RWPE2 (cell line): ENCODE measurements around the gene SPDYA.

ENCODE experiments used
- ATAC-seq: fragments of 200-7000 bp; cut with Tn5 transposase; 3 replicates; pipeline ENCODE4 v1.9.1; 2021; ENCODE audit warnings: low read depth
- DNase-seq: peaks from one replicate; pipeline ENCODE4 v3.0.0-alpha.2; 2020; ENCODE audit warnings: low spot score
- H3K27ac ChIP-seq: fragments of 450-650 bp; 2 replicates; pipeline ENCODE4 v1.5.1; 2017; ENCODE audit warnings: mild to moderate bottlenecking; ENCODE audit not compliant: poor library complexity, severe bottlenecking
- H3K27me3 ChIP-seq: fragments of 250-450 bp; sonication (Bioruptor Pico); 2 replicates; pipeline ENCODE4 v1.5.1; 2021; ENCODE audit warnings: mild to moderate bottlenecking, moderate library complexity; ENCODE audit not compliant: insufficient read depth, poor library complexity, severe bottlenecking
- H3K36me3 ChIP-seq: fragments of 250-450 bp; sonication (Bioruptor Pico); 2 replicates; pipeline ENCODE4 v1.5.1; 2020; ENCODE audit warnings: low read depth, mild to moderate bottlenecking, moderate library complexity
- H3K4me1 ChIP-seq: fragments of 250-450 bp; sonication (Bioruptor Pico); 2 replicates; pipeline ENCODE4 v1.5.1; 2021; ENCODE audit warnings: mild to moderate bottlenecking, moderate library complexity; ENCODE audit not compliant: insufficient read depth, poor library complexity, severe bottlenecking
- H3K4me3 ChIP-seq: fragments of 250-450 bp; sonication (Bioruptor Pico); 2 replicates; pipeline ENCODE4 v1.5.1; 2021; ENCODE audit warnings: mild to moderate bottlenecking, moderate library complexity; ENCODE audit not compliant: severe bottlenecking
- H3K9me3 ChIP-seq: fragments of 250-450 bp; sonication (Bioruptor Pico); 2 replicates; pipeline ENCODE4 v1.5.1; 2021; ENCODE audit warnings: mild to moderate bottlenecking, moderate library complexity; ENCODE audit not compliant: severe bottlenecking
- TF ChIP-seq, protein P1 (sequence below): fragments of 450-650 bp; IDR thresholded peaks from one replicate; pipeline ENCODE4 v1.5.1; 2017; ENCODE audit warnings: mild to moderate bottlenecking, moderate library complexity; ENCODE audit not compliant: poor library complexity, severe bottlenecking

The SPDYA gene

GRCh38 chr2:28855977-28856376, 45.3 kb downstream of the SPDYA start:
- Histone ChIP-seq H3K4me1 (no peaks in the 10 kb centered on the region), H3K9me3 (no peaks in the 10 kb centered on the region), H3K4me3 (no peak overlapping the region), H3K27ac (no peak overlapping the region), H3K36me3 (peaks cover 12% of the 10 kb centered on the region), H3K27me3 (no peaks in the 10 kb centered on the region)
- TF ChIP-seq, protein P1, sequence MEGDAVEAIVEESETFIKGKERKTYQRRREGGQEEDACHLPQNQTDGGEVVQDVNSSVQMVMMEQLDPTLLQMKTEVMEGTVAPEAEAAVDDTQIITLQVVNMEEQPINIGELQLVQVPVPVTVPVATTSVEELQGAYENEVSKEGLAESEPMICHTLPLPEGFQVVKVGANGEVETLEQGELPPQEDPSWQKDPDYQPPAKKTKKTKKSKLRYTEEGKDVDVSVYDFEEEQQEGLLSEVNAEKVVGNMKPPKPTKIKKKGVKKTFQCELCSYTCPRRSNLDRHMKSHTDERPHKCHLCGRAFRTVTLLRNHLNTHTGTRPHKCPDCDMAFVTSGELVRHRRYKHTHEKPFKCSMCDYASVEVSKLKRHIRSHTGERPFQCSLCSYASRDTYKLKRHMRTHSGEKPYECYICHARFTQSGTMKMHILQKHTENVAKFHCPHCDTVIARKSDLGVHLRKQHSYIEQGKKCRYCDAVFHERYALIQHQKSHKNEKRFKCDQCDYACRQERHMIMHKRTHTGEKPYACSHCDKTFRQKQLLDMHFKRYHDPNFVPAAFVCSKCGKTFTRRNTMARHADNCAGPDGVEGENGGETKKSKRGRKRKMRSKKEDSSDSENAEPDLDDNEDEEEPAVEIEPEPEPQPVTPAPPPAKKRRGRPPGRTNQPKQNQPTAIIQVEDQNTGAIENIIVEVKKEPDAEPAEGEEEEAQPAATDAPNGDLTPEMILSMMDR: no peak
- DNase-seq (no peak), ATAC-seq (no peak)

GRCh38 chr2:28868611-28869010, 58.0 kb downstream of the SPDYA start:
- no peaks in the 10 kb centered on the region for H3K4me1 ChIP-seq
- no peak for ATAC-seq
- no peaks in the 10 kb centered on the region for H3K27me3 ChIP-seq
- no peak for DNase-seq
- TF ChIP-seq, protein P1: no peak
- no peak overlapping the region for H3K27ac ChIP-seq
- peak overlapping the region; percentile 81 for H3K4me3 ChIP-seq
- no peaks in the 10 kb centered on the region for H3K9me3 ChIP-seq
- peaks cover 43% of the 10 kb centered on the region for H3K36me3 ChIP-seq

- no peak for DNase-seq
- H3K27ac ChIP-seq: peak overlapping the region; percentile 3
- TF ChIP-seq, protein P1: no peak
- H3K4me3 ChIP-seq: peak overlapping the region; percentile 81
- no peaks in the 10 kb centered on the region for H3K27me3 ChIP-seq
- peaks cover 33% of the 10 kb centered on the region for H3K36me3 ChIP-seq
- peak; percentile 46 for ATAC-seq
- H3K4me1 ChIP-seq: no peaks in the 10 kb centered on the region
- H3K9me3 ChIP-seq: no peaks in the 10 kb centered on the region
Observed at GRCh38 chr2:28869494-28870145, 59.0 kb downstream of the SPDYA start.

- peak within 1 kb of the TSS; percentile 3 for H3K27ac ChIP-seq
- H3K4me3 ChIP-seq: peak within 1 kb of the TSS; percentile 81
- no peaks in the 10 kb centered on the region for H3K9me3 ChIP-seq
- ATAC-seq (peak; percentile 97), DNase-seq (peak; percentile 91)
- H3K27me3 ChIP-seq: no peaks in the 10 kb centered on the region
- TF ChIP-seq, protein P1: no peak
- no peaks in the 10 kb centered on the region for H3K4me1 ChIP-seq
- H3K36me3 ChIP-seq: peaks cover 26% of the 10 kb centered on the region
Observed at GRCh38 chr2:28870146-28870891, 59.7 kb downstream of the SPDYA start, which contains the start of gene TRMT61B. Gene TRMT61B, minus strand, starts transcription at chr2:28870309. Its CDS starts 32 bp downstream, at chr2:28870277.

DNA sequence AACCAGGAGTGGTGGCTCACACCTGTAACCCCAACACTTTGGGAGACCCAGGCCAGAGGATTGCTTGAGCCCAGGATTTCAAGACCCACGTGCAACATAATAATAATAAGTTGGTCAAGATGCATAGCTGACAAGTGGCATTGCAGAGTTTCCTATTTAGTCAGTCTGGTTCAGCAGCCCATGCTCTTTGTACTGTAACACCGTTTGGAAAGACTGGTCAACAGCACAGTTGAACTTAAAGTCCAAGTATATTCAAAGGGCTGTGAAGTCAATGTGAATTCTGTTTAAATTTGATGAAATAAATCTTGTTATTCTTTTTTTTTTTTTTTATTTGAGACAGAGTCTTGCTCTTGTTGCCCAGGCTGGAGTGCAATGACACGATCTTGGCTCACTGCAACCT, 61.0 kb downstream of the SPDYA start:
- Histone ChIP-seq H3K27me3 (no peaks in the 10 kb centered on the region), H3K36me3 (peaks cover 18% of the 10 kb centered on the region), H3K4me3 (no peak overlapping the region), H3K9me3 (no peaks in the 10 kb centered on the region), H3K4me1 (no peaks in the 10 kb centered on the region), H3K27ac (no peak overlapping the region)
- no peak for DNase-seq
- no peak for ATAC-seq
- TF ChIP-seq, protein P1: no peak
